CD4-positive, alpha-beta T cell treated with Interleukin-4 for 1 hour (primary cell): ENCODE measurements around the gene DDX28.

Source experiments
- DNase-seq, 2 donors: peaks; one replicate each; pipeline ENCODE4 v3.0.0-alpha.2; 2020 to 2022

DDX28 gene, protein sequence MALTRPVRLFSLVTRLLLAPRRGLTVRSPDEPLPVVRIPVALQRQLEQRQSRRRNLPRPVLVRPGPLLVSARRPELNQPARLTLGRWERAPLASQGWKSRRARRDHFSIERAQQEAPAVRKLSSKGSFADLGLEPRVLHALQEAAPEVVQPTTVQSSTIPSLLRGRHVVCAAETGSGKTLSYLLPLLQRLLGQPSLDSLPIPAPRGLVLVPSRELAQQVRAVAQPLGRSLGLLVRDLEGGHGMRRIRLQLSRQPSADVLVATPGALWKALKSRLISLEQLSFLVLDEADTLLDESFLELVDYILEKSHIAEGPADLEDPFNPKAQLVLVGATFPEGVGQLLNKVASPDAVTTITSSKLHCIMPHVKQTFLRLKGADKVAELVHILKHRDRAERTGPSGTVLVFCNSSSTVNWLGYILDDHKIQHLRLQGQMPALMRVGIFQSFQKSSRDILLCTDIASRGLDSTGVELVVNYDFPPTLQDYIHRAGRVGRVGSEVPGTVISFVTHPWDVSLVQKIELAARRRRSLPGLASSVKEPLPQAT

DNA sequence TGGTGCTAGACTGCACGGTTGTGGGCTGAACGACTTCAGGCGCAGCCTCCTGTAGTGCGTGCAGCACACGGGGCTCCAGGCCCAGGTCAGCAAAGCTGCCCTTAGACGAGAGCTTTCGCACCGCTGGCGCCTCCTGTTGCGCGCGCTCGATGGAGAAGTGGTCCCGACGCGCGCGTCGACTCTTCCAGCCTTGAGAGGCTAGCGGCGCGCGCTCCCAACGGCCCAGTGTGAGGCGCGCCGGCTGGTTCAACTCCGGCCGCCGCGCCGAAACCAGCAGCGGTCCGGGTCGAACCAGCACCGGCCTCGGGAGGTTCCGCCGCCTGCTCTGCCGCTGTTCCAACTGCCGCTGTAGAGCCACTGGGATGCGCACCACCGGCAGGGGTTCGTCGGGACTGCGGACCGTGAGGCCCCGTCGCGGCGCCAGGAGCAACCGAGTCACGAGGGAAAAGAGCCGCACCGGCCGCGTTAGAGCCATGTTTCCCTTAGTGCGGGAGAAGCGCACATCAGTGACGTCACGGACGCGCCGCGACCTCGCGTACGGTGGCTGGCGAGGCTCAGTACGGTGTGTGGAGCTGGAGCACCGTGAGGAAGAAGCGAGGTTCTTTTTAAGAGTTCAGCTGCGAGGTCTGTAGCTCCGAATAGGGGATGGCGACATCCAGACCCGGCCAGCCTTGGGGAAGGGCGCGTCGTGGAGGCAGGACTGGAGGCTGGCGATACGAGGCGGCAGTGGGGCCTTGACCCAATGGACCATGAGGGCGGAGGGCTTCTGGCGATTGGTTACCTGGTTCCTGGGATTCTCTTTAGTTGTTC lies at the start of gene DDX28, which contains the start of gene DUS2:
DDX28 (minus strand) TSS at position 505 of the 810 bp plus-strand sequence; CDS start at position 475, 30 bp downstream.
DUS2 (plus strand) TSS at position 557 of the 810 bp plus-strand sequence. CDS start 14,740 bp downstream, outside the sequence.
- peak; percentile 92 to 95 for DNase-seq

DNA sequence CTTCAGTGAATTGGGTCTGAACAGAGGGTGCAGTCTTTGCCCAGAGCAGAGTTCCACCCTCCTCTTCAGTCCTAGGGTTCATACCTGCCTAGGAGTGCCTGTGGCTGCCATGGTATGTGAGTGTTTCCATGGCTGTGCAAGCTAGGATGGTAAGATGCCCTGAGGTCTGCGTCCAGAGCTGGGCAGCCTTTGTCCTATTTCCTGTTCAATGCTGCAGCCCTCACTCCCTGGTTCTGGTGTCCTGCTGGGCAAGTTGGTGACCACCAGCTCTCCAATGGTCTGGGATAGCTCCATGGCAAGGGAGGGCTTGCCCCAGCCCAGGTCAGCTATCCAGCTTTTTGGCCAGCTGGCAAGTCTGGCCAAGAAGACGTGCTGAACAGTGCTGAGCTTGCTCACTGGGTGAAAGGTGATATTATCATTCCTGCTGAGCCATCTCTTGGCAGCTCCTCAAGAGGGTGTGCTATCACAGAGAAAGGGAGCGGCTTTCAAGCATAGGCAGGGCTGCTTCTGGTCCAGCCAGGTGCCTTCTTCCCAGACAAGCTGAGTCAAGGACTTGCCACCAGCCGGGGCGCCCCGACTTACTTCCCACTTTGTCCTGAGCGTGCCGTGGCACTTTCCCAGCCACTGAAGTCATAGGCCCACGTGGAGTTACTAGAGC lies 49.1 kb upstream of the DDX28 start:
- DNase-seq = no peak

DNA sequence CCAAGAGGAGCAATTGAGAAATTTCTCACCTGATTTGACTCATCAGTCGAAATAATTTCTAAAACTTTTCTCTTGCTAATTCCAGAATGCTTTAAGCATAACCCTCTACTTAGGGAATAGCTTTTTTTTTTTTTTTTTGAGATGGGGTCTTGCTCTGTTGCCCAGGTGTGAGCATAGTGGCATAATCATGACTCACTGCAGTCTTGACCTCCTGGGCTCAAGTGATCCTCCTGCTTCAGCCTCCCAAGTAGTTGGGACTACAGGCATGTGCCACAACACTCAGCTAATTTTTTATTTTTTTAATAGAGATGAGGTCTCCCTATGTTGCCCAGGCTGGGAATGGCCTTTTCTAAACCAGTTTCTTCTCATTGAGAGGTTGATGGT lies 48.5 kb upstream of the DDX28 start:
- no peak for DNase-seq

DNA sequence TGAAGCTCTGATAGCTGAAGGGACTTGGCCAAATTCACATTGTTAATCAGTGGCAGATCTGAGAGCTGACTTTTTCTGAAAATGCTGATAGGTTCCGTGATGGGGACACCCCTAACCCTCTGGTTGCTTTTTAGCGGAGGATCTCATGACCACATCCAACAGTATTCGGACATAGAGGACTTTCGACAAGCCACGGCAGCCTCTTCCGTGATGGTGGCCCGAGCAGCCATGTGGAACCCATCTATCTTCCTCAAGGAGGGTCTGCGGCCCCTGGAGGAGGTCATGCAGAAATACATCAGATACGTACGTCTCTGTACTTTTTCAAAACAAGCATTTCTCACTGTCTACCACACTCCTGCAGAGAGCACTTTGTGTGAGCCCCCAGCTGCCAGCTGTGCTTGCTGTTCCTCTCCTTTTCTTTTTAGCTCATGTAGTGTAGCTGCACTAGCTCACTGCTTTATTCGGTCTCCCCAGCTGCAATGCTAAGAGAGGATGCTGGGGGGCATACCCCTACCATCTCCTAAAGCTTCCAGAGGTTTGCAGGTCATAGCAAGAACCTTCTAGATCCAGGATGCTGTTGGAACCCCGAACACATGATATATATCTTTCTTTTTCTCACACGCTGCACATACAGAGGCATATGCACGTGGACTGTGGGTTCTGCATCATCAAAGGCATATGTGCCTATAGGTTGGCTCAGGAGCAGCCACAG lies 47.9 kb upstream of the DDX28 start:
- DNase-seq = no peak

DNA sequence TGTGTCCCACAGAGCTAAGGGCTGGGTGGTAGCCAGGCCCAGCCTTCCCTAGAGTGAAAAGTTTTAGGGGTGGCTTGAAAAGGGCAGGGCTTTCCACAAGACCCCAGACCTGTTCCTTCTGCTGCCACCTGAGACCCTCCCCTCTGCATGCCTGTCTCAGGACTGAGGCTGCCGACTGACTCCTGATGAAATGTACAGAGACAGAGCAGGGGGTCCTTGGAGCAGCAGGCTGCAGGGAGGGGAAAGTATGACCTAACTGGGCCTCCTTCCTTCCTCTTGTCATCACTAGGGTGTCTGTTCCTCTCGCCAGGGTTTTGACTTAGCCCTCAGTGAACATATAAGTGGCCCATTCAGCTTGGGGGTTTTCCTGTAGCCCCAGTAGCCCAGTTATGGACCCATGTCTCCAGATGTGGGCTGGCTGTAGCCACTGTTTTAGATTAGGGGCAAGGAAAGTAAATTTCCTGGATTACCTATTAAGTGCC lies 47.3 kb upstream of the DDX28 start:
- DNase-seq = peak in 1 of 2 donors; percentile 39

DNA sequence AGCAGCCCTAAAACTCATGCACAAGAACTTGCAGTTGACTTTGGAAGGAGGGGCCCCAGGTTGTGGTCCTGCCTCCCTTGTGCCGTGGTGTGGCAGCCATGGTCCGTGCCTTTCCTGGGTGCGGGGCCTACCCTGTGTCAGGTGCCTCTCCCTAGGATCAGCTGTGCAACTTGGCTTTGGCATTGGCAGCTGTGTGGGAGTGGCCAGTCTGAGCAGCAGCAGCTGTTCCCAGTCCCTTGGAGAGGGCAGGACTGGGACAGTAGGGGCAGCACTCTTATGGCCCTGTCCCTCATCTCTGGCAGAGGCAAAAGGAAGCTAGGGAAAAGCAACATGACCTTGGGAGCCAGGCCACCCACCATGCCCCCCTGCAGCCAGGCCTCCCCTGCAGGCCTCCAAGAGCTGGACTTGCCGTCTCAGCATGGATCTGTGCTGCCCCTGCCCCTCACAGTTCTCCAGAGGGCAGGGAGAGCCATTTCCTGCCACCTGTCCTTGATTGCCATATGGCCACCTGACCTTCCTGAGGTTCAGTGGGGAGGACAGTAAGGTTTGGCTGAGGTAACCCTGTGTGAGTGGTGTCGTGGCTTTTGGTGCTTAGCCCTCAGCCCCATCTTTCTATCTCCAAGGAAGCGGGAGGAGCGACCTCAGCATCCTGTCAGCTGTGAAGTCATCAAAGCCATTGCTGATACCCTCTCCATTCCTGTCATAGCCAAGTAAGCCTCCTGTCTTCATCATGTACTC lies 46.6 kb upstream of the DDX28 start:
- DNase-seq = peak; percentile 48 to 68

DNA sequence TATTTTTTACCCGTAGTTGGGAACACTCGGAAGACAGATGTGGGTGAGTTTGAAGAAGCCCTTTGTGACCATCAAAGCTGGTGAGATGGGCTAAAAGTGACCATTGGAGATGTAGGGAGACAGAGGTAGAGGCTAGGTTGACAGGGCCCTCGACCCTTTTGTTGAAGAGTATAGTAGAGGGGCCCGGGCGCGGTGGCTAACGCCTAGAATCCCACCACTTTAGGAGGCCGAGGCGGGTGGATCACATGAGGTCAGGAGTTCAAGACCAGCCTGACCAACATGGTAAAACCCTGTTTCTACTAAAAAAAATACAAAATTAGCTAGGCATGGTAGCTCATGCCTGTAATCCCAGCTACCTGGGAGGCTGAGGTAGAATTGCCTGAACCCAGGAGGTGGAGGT lies 45.9 kb upstream of the DDX28 start:
- no peak for DNase-seq

DNA sequence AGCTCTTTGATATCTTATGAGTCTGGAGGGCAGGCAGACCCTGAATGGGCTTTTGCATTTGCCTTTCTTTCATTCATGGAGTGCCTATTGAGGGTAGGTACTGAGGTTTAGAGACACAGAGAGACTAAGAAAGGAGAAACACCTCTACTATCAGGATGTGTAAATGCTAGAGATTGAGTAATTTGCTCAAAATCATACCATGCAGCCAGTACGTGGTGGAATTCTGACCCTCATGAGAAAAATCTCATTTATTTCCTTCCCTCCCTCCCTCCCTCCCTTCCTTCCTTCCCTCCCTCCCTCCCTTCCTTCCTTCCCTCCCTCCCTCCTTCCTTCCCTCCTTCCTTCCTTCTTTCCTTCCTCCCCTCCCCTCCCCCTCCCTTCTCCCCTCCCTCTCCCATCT lies 43.7 kb upstream of the DDX28 start:
- no peak for DNase-seq

DNA sequence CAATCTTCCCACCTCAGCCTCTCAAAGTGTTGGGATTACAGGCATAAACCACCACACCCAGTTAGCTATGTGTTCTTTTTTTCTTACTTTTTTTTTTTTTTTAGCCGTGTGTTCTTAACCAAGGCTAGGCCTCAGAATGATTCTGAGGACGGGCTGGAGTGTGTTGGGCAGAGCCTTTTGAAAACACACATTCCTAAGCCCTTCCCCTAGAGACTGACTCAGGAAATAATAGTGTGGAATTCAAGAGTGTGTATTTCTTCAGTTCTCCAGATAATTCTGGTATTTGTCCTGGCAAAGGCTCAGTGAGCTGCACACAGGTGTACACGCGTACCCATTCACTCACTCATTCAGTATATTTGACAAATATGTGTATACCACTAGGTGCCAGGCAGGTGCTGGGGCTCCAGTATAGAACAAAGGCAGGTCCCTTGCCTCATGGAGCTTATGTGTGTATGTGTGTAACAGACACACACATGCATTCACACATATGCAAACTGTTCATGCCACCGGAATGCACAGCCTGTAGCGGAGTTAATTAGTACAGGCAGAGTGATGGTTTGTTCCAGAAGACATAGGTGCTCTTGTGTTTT lies 42.8 kb upstream of the DDX28 start:
- no peak for DNase-seq

DNA sequence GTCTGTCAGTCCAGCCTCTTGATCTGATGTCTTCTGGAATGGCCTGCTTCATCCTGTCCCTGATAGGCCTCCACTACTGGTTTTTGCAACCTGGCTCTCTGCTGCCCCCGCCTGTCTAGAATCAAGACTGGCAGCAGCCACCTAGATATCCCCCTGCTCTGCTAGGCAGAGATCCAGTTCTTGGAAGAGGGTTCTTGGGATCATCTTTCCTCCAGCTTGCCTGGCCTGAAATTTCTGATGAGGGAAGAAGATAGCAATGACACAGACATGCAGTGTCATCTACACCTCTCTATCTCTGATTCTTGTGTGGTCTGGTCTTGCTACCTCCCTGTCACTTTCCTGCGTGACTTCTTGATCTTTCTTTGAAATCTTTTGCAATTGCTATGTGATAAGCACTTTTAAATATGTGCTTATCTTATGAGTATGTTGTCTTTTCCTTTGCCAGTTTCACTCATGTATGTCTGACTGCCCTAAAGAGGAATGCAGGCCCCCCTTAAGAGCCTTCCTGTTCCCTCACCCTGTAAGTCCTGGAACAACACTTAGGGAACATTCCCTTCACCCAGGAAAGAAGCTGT lies 41.8 kb upstream of the DDX28 start:
- peak; percentile 77 to 80 for DNase-seq

DNA sequence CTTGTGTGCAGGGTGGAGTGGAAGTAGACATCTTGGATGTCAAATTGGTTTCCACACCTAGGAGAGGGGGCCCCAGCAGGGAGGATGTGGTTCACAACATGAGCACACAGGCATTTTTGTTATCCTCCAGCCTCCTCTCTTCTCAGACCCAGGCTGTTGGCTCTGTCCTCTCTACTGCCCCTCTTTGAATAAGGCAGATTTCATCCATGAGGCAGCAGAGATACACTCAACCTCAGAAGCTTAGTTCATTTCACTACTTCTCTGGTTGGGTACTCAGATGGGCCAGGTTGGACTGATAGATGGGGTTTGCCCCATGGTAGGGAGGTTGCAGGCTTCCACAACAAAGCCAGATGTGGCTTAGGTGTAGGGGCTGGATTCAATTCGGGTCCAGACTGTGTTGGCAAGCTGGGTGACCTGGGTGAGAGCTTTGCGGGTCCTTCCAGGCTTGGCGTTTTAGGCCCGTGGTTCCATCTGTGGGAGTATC lies 39.9 kb upstream of the DDX28 start:
- peak; percentile 34 to 58 for DNase-seq

DNA sequence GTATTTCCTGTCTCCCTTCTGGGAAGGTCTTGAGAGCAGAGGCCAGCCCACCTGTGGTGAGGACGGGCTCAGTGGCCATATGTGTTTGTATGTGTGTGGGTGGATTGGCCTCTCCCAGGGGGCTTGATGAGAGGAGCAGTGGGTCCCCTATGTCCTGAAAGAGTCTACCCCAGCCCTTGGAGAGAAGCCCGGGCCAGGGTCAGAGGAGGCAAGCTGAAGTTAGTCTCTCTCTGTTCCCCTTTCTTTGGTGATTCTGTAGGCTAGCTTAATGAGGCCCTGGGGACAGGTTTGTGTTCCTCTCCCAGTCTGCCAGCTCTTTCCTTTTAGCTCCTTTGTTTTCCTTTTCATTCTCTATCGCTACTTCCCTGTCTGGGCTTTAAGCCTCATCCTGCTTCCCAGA lies 38.4 kb upstream of the DDX28 start:
- DNase-seq = no peak

DNA sequence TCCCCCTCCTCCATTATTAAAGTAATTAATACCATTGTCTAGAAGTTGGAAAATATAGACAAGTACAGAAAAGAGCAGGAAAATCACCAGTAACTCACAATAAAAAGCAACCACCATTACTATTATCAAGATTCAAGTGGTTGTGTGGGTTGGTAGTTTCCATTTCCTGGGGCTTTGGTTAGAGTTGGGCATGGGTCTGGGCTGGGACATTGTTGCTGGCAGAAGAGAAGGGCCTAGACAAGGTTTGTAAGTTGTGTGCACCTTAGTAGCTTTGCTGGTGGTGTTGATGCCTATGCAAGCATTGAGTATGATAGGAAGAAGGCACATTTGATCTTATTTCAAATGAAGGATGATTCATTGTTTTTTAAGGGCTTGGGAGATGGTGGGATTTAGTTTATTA lies 36.8 kb upstream of the DDX28 start:
- DNase-seq = no peak

DNA sequence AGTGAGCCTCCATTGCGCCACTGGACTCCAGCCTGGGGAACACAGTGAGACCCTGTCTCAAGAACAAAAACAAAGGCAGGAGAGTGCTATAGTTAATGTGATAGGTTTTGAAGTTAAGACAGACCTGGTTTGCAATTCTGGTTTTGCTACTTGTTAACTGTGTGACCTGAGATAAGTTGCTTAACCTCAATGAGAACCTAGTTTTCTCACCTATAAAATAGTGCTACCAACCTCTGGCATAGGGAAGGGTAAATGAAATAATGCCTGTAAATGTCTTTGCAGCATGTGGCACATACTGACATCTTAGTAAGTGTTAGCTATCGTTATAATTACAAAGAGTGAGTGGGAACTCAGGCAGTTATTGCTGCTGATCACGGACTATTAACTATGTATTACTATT lies 32.4 kb upstream of the DDX28 start:
- no peak for DNase-seq

DNA sequence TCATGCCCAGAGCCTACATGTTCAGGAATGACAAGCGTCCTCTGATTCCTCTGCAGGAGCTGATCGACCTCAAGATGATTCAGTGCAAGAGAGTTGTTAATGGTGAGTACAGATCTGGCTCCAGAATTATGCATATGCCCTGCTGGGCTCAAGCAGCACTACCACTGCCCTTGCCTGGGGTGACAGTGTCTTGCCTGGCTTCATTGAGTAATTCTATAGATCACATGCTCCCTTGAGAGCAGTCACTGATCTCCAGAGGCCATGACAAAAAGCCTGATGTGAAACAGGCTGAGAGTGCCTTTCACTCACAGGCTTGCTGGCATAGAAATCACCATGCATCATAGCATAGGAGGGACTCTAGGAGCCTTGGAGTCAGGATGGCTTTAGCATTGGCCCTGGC lies 26.4 kb upstream of the DDX28 start:
- DNase-seq = no peak

DNA sequence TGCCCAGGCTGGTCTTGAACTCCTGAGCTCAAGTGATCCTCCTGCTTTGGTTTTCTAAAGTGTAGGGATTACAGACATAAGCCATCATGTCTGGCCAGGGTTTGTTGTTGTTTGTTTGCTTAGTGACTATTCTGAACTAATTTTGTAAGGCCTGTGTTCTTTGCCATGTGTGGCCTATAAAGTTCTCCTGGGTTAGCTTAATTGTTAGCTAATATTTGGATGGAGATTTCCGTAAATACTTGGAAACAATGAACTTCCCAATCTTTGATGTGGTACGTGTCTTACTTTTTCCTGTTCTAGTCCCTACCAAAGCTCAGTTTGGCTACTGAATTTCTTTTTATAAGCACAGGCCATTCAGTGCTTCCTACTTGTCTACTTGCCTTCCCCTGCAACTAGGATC lies 25.0 kb upstream of the DDX28 start:
- no peak for DNase-seq

DNA sequence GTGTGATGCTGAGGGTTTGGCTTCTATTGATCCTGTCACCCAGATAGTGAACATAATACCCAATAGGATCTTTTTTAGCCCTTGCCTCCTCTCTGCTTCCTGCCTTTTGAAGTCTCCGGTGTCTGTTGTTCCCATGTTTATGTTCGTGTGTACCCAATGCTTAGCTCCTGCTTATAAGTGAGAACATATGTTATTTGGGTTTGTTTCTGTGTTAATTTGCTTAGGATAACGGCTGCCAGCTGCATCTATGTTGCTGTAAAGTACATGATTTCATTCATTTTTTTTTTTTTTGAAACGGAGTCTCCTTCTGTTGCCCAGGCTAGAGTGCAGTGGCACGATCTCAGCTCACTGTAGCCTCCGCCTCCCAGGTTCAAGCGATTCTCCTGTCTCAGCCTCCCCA lies 23.1 kb upstream of the DDX28 start:
- no peak for DNase-seq

DNA sequence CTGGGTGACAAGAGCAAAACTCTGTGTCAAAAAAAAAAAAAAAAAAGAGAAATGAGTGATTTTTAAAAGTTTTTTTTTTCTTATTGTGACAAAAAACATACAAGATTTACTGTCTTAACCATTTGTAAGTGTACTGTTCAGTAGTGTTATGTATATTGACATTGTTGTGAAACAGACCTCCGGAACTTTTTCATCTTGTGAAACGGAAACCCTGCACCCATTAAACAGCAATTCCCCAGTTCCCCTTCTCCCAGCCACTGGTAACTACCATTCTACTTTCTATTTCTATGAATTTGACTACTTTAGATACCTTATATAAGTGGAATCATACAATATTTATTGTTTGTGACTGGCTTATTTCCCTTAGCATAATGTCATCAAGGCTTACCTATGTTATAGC lies 18.8 kb upstream of the DDX28 start:
- DNase-seq = no peak

DNA sequence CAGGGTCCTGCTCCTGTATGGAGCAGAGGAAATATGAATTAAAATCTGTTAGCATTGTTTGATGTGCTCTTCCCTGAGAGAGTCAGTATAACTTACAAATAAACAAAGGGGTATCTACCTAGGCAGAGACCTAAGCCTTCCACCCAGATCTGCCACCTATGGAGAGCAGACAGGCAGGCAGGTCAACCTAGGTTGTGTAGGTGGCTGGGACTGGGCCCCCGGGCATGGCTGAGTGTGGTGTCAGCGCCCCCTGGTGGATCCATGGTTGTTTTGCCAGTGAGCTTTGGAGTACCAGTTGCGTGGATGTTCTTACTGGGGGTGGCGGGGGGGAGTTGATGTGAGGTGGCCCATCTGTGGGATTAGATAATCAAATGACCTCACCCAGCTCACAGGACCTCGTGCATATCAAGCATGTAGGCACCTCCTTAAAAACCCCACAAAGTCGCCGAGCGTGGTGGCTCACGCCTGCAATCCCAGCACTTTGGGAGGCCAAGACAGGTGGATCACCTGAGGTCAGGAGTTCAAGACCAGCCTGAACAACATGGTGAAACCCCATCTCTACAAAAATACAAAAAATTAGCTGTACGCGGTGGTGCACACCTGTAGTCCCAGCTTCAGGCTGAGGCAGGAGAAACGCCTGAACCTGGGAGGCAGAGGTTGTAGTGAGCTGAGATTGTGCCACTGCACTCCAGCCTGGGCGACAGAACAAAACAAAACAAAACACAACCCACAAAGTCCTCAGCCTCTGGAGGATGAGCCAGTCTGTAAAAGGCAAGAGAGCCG lies 17.7 kb upstream of the DDX28 start:
- DNase-seq = peak; percentile 90 to 92
